ENCODE data around the gene GALR3. TPM values are rescaled to one million over a fixed set of nuclear protein-coding genes. Genes with fewer than 3 reads are reported as not detected.
"Not testable (repeated sequence)": the region's sequence is repeated elsewhere in the genome, so short reads cannot be mapped to it uniquely, and the experiment has no call there.

Gene GALR3
- total RNA-seq, 2 donors from 2014 or later: not detected

DNA sequence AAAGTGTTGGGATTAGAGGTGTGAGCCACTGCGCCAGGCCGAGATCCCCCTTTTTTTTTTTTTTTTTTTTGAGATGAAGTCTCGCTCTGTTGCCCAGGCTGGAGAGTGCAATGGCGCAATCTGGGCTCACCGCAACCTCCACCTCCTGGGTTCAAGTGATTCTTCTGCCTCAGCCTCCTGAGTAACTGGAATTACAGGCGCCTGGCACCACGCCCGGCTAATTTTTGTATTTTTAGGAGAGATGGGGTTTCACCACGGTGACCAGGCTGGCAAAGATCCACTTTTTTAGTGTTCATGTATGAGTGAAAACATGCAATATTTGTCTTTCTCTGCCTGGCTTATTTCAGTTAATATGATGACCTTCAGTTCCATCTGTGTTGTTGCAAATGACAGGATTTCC lies 23.2 kb upstream of the GALR3 start:
- H3K36me3 Mint-ChIP-seq: not testable (repeated sequence)

DNA sequence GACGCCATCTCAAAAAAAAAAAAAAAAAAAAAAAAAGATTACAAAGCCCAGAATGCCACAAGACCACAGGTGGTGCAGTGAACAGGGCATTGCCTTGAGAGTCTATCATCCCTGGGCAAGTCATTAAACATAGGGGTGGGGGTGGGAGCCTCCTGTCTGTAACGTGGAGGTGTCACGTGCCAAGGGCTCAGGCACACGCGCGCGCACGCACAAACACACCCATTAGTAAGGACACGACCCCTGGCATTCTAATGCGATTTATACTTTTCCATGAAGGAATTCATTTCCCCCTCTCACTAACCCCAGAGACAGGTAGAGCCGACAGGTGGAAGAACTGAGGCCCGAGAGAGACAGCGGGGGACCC lies 21.3 kb upstream of the GALR3 start:
- Mint-ChIP-seq H3K9me3 (no peaks in the 10 kb centered on the region), H3K27ac (no peak overlapping the region), H3K36me3 (peaks cover 0 to 11% of the 10 kb centered on the region in 2 donors)
- no peak for DNase-seq (ENCODE audit: low spot score in 2 of 2)
- ATAC-seq: no peak

More for the DNA sequence above, 23.2 kb upstream of the GALR3 start:
- H3K27ac Mint-ChIP-seq; ATAC-seq; DNase-seq (ENCODE audit: low spot score in 2 of 2); H3K9me3 Mint-ChIP-seq: not testable (repeated sequence)

DNA sequence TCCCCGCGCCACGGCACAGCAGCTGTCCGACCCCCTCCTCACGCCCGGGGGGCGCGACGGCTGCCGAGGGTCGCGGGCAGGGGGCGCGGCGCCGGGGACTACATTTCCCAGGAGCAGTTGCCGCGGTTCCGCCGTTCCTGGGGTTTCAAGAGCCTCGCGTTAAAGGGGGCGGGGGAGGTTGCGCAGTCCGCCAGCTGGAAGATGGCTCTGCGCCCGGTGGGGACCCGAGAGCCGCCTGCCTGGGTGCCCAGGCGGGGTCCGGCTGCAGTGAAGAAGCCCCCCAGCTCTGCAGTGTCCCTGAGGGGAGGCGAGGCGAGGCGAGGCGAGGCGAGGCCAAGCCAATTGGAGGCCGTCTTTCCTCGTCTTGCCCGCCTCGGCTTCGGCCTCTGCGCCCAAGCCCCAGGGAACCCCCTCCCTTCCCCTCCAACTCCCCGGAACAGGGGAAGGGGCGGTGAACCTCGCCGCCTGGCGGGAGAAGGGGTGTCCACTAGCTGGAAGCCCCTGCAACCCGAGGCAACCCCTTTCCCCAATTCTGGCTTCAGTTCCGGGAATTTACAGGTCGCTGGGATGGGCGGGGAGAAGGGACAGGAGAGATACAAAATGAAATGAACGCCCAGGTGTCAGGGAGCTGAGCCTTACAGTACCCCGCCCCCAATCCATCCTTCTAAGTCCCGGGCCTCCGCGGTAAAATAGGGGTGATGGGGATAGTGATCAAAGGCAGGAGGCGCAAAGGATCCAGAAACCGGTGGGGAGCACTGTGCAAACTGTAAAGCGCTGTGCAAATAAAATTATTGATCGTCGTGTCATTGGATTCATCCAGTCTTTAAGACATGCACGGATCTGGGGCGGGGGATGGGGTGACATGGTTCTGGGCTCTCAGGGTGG lies 20.6 kb upstream of the GALR3 start:
- DNase-seq (ENCODE audit: low spot score in 2 of 2) (peak in 1 of 2 donors; percentile 20), ATAC-seq (peak; percentile 24 to 51)
- Mint-ChIP-seq H3K27ac (no peak overlapping the region), H3K9me3 (no peaks in the 10 kb centered on the region), H3K36me3 (peaks cover 0 to 11% of the 10 kb centered on the region in 2 donors)

DNA sequence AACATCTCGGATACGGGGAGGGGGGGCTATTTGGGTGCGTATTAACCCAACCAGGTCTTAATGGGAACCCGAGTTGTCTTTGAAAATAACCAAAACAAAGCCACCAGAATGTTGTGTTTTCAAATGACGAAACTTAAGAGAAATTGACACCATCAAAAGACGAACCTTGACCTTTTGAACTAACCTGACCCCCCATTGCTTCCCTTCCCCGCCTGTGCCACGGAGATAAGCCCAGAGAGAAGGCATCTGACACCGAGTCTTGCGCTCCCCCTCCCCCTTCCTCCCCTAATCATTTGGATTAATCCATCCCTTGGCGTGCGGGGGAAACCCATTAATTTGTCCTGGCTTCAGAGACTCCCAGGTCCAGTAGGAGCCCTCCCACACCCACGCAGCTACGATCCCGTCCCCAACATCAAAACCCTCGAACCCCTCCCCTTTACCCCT lies 20.0 kb upstream of the GALR3 start:
- H3K9me3 Mint-ChIP-seq: no peaks in the 10 kb centered on the region
- peaks cover 0 to 11% of the 10 kb centered on the region in 2 donors for H3K36me3 Mint-ChIP-seq
- no peak overlapping the region for H3K27ac Mint-ChIP-seq
- ATAC-seq (no peak), DNase-seq (ENCODE audit: low spot score in 2 of 2) (no peak)

DNA sequence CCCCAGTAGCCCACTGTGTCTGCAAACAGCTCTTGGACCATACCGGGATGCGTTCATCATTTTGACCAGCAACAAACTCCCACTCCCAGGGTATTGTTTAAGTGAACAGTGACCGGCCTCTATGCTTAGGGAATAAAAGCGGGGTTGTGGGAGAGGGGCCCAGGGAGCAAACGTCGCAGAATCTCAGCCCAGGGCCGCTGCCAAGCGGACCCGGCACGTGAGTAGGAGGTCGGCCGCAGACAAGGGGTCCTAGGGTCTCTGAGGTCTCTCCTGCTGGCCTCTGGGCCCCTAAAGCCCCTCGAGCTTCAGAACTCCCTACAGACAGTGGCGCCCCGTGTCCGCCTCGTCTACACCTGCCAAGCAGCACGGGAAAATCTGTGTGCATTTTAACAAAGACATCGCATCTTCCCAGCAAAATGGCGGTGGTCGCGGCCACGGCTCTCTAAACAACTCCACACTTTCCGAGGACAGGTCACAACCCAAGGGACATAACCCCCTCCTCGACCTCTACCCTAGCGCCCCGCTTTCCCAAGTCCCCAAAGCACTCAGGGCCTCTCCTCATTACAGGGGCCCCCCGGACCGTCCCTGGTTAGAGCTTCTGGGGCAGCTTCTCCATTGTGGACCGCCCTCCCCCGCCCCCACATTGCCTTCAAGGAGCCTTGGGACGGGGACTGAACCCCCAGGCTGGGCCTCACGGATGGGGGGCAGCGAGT lies 19.4 kb upstream of the GALR3 start:
- no peak for DNase-seq (ENCODE audit: low spot score in 2 of 2)
- ATAC-seq: no peak
- Mint-ChIP-seq H3K27ac (peak overlapping the region in 1 of 2 donors; percentile 57), H3K36me3 (peaks cover 0 to 11% of the 10 kb centered on the region in 2 donors), H3K9me3 (no peaks in the 10 kb centered on the region)

DNA sequence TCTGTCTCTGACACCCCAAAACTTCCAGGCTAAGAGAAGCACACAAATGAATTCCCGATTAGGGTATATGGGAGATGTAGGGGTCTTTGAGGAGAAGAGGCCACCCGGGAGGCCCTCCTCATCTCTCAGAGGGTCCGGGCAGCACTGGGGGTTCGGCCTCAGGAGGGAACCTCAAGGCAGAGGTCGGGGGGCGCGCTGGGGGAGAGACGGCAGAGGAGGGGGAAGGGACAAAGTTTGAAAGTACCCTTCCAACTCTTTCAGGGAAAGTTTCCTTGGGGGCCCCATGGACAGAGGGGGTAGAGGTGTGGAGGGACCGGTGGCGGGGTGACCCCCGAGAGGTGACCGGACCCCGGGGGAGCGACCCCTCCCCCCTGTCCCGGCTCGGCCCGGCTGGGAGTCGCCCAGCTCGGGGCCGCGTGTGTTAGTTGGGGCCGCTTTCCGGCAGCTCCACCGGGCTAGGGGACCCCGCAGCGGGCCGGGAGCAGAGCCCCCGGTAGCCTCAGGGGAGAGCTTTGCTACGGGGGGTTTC lies 18.8 kb upstream of the GALR3 start:
- no peak for ATAC-seq
- Mint-ChIP-seq H3K9me3 (no peaks in the 10 kb centered on the region), H3K36me3 (peaks cover 0 to 11% of the 10 kb centered on the region in 2 donors), H3K27ac (peak overlapping the region in 1 of 2 donors; percentile 57)
- DNase-seq (ENCODE audit: low spot score in 2 of 2): no peak

DNA sequence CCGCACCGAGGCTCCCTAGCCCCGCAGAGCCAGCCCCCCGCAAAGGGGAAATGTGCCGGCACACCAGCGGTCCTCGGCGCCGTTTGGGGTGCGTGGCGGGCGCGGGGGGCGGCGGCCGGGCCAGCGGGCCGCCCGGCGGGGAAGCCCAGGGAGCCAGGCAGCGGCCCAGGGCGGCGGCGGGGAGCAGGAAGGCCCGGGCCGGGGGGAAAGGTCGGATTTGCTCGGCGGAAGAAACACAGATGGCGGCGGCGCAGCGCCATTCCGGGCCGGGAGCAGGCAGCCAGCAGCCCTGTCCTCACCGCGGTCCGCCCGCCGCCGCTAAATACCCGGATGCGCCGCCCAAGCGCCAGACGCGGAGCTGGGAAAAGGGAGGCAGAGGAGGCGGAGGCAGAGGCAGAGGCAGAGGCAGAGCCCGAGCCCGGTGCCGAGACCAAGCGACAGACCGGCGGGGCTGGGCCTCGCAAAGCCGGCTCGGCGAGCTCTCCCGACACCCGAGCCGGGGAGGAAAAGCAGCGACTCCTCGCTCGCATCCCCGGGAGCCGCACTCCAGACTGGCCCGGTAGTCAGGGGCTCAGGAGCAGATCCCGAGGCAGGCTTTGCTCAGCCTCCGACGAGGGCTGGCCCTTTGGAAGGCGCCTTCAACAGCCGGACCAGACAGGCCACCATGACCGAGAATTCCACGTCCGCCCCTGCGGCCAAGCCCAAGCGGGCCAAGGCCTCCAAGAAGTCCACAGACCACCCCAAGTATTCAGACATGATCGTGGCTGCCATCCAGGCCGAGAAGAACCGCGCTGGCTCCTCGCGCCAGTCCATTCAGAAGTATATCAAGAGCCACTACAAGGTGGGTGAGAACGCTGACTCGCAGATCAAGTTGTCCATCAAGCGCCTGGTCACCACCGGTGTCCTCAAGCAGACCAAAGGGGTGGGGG lies 18.0 kb upstream of the GALR3 start:
- Mint-ChIP-seq H3K9me3 (no peaks in the 10 kb centered on the region), H3K27ac (peak overlapping the region in 1 of 2 donors; percentile 47), H3K36me3 (peaks cover 0 to 11% of the 10 kb centered on the region in 2 donors)
- peak; percentile 74 to 83 for DNase-seq (ENCODE audit: low spot score in 2 of 2)
- peak; percentile 39 to 53 for ATAC-seq

DNA sequence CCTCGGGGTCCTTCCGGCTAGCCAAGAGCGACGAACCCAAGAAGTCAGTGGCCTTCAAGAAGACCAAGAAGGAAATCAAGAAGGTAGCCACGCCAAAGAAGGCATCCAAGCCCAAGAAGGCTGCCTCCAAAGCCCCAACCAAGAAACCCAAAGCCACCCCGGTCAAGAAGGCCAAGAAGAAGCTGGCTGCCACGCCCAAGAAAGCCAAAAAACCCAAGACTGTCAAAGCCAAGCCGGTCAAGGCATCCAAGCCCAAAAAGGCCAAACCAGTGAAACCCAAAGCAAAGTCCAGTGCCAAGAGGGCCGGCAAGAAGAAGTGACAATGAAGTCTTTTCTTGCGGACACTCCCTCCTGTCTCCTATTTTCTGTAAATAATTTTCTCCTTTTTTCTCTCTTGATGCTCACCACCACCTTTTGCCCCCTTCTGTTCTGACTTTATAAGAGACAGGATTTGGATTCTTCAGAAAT lies 17.3 kb upstream of the GALR3 start:
- no peak for DNase-seq (ENCODE audit: low spot score in 2 of 2)
- Mint-ChIP-seq H3K9me3 (no peaks in the 10 kb centered on the region), H3K27ac (peak overlapping the region in 1 of 2 donors; percentile 47), H3K36me3 (peaks cover 0 to 11% of the 10 kb centered on the region in 2 donors)
- ATAC-seq: no peak

DNA sequence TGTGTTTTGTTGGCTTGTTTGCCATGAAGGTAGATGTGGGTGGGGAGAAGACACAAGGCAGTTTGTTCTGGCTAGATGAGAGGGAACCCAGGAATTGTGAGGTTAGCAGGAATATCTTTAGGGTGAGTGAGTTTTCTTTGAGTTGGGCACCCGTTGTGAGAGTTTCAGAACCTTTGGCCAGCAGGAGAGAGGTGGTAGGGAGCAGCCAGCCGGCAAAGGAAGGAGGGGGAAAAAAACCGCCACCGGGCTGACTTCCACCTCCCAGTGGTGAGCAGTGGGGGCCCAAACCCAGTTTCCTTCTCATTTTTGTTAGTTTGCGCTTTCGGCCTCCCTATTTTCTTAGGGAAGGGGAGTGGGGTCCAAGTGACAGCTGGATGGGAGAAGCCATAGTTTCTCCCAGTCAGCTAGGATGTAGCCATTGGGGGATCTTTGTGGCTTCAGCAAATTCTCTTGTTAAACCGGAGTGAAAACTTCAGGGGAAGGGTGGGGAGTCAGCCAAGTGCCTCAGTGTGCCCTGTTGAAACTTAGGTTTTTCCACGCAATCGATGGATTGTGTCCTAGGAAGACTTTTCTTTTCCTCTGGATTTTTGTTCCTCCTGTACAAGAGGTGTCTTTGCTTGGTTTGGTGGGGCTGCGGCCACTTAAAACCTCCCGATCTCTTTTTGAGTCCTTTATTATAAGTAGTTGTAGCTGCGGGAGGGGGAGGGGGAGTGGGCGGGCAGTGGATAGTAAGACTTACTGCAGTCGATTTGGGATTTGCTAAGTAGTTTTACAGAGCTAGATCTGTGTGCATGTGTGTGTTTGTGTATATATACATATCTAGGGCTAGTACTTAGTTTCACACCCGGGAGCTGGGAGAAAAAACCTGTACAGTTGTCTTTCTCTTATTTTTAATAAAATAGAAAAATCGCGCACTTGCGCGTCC lies 16.5 kb upstream of the GALR3 start:
- DNase-seq (ENCODE audit: low spot score in 2 of 2) (no peak), ATAC-seq (no peak)
- Mint-ChIP-seq H3K27ac (no peak overlapping the region), H3K36me3 (peaks cover 0 to 11% of the 10 kb centered on the region in 2 donors), H3K9me3 (no peaks in the 10 kb centered on the region)

DNA sequence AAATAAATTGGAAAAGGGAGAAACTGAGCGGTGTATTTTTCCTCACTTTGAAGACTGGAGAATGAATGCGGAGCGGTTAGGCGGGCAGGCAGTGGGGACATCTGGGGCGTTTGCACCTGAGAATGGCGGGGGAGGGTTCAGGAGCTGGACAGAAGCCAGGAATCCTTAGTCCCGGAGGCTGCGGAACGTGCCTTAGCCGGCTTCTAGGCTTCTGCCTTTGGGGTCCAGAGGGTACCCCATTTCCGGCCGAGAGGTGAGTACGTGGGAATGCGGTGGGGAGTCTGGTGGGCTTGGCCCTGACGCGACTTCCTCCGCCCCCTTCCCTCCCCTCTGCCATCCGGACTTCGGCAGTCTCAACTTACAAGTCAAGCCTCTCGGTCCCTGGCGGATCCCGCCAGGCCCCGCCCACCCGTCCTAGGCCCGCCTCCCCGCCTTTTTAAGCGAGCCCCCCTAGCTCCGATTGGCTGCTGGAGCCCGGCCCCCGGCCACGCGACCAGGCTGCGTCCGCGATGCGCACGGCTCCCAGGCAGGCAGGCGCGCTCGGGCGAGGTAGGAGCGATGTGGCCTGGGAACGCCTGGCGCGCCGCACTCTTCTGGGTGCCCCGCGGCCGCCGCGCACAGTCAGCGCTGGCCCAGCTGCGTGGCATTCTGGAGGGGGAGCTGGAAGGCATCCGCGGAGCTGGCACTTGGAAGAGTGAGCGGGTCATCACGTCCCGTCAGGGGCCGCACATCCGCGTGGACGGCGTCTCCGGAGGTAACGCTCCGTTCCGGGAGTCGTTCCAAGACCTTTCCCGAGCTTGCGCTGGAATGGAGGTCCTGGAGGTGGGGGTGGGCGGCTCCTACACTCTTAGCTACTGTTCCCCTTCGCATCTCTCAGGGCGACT lies 15.5 kb upstream of the GALR3 start, which contains the start of gene GCAT:
Gene GCAT (plus strand): TSS at position 525 of the 884 bp plus-strand sequence. CDS start 34 bp downstream, at position 559.
- no peak within 1 kb of the TSS for H3K27ac Mint-ChIP-seq
- ATAC-seq (peak; percentile 93 to 96), DNase-seq (ENCODE audit: low spot score in 2 of 2) (peak; percentile 86 to 92)
- no peaks in the 10 kb centered on the region for H3K9me3 Mint-ChIP-seq
- peaks cover 0 to 11% of the 10 kb centered on the region in 2 donors for H3K36me3 Mint-ChIP-seq

DNA sequence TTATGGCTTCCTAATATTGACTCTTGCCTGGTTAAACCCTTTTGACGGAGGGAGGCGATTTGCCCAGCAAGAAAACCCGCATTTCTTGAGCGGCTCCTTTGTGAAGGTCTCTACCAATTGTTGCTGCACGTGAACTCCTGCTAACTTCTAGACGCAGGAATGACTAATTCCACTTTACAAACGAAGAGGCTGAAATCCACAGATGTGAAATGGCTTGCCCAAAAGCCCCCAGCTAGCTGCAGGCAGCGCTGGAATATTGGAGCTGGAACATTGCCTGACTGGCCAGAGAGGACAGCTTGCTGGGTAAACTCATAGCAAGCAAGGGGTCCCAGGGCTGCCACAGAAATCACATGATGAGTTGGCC lies 14.9 kb upstream of the GALR3 start:
- no peak for ATAC-seq
- H3K9me3 Mint-ChIP-seq: no peaks in the 10 kb centered on the region

DNA sequence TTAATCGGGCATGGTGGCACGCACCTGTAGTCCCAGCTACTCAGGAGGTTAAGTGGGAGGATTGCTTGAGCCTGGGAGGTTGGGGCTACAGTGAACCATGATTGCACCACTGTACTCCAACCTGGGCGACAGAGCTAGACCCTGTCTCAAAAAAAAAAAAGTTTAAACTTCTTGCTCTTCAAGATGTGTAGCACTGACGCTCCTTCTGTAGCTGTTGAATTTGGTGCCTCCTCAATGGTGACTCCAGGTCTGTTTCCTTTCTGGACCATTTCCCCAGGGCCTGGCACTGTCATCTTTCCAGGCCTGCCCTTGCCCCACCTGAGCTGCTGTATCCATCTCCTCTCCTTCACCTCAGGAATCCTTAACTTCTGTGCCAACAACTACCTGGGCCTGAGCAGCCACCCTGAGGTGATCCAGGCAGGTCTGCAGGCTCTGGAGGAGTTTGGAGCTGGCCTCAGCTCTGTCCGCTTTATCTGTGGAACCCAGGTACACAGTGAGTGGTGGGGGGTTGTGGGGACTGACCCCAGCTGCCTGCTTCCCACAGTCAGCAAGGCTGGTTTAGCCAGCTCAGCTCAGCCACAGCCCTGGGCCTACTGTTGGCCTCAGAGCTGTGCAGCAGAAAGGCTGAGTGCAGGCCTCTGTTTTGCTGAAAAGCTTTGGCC lies 13.4 kb upstream of the GALR3 start:
- no peak for ATAC-seq
- DNase-seq (ENCODE audit: low spot score in 2 of 2): no peak

More for the DNA sequence above, 14.9 kb upstream of the GALR3 start:
- no peak overlapping the region for H3K27ac Mint-ChIP-seq
- peaks cover 0 to 11% of the 10 kb centered on the region in 2 donors for H3K36me3 Mint-ChIP-seq
- no peak for DNase-seq (ENCODE audit: low spot score in 2 of 2)

DNA sequence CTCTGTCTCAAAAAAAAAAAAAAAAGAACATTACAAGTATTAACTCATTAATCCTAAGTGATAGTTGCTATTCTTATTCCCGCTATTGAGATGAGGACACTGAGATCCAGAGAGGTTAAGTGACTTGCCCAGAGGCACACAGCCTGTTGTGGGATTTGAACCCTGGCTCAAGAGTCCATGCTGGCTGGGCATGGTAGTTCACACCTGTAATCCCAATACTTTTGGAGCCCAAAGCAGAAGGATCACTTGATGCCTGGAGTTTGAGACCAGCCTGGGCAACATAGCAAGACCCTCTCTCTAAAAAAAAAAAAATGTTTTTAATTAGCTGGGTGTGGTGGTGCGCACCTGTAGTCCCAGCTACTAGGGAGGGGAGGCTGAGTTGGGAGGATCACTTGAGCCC lies 11.3 kb upstream of the GALR3 start:
- H3K9me3 Mint-ChIP-seq: no peaks in the 10 kb centered on the region
- DNase-seq (ENCODE audit: low spot score in 2 of 2): no peak
- no peaks in the 10 kb centered on the region for H3K36me3 Mint-ChIP-seq
- no peak overlapping the region for H3K27ac Mint-ChIP-seq
- no peak for ATAC-seq

More for the DNA sequence above, 13.4 kb upstream of the GALR3 start:
- no peak overlapping the region for H3K27ac Mint-ChIP-seq
- H3K9me3 Mint-ChIP-seq: no peaks in the 10 kb centered on the region
- peaks cover 0 to 11% of the 10 kb centered on the region in 2 donors for H3K36me3 Mint-ChIP-seq

Data from activated naive CD4-positive, alpha-beta T cell treated with anti-CD3 and anti-CD28 coated beads, Interleukin-2, amount 50 U/mL, for 72 hours (primary cell).